Subcutaneous preadipocyte (primary cell): Measurements from ENCODE around the gene NAV1. TPM values are rescaled to one million over a fixed set of nuclear protein-coding genes. Genes with fewer than 3 reads are reported as not detected.

Experiments
- total RNA-seq: library from RNA; depleted of rRNA; stranded (reverse); fragments of >200 nt; gene quantifications from 2 replicates; pipeline ENCODE4 v1.2.3, GENCODE V29; 2012

NAV1 gene, protein sequence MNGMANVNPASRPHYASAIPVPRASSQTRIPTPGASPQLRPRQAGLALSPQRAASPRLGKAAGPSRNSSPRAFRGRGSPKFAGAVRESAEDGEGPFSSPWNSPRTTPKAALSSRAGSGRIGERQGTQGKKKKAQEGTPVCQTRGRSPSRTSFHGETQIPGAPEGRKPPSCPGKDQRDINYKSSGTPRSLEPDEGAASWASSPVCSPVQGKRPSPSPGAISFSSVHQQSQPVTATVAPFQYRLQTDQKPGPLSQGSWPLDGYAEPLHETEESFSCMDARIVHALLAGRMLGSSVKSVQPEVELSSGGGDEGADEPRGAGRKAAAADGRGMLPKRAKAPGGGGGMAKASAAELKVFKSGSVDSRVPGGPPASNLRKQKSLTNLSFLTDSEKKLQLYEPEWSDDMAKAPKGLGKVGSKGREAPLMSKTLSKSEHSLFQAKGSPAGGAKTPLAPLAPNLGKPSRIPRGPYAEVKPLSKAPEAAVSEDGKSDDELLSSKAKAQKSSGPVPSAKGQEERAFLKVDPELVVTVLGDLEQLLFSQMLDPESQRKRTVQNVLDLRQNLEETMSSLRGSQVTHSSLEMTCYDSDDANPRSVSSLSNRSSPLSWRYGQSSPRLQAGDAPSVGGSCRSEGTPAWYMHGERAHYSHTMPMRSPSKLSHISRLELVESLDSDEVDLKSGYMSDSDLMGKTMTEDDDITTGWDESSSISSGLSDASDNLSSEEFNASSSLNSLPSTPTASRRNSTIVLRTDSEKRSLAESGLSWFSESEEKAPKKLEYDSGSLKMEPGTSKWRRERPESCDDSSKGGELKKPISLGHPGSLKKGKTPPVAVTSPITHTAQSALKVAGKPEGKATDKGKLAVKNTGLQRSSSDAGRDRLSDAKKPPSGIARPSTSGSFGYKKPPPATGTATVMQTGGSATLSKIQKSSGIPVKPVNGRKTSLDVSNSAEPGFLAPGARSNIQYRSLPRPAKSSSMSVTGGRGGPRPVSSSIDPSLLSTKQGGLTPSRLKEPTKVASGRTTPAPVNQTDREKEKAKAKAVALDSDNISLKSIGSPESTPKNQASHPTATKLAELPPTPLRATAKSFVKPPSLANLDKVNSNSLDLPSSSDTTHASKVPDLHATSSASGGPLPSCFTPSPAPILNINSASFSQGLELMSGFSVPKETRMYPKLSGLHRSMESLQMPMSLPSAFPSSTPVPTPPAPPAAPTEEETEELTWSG (N-terminal part only)
- 41.5 and 58.5 TPM in 2 replicates for total RNA-seq

GRCh38 chr1:201538612-201539551, at the start of gene NAV1:
Gene NAV1 (plus strand): TSS chr1:201539127. CDS start chr1:201622885, 83,758 bp downstream.

DNA sequence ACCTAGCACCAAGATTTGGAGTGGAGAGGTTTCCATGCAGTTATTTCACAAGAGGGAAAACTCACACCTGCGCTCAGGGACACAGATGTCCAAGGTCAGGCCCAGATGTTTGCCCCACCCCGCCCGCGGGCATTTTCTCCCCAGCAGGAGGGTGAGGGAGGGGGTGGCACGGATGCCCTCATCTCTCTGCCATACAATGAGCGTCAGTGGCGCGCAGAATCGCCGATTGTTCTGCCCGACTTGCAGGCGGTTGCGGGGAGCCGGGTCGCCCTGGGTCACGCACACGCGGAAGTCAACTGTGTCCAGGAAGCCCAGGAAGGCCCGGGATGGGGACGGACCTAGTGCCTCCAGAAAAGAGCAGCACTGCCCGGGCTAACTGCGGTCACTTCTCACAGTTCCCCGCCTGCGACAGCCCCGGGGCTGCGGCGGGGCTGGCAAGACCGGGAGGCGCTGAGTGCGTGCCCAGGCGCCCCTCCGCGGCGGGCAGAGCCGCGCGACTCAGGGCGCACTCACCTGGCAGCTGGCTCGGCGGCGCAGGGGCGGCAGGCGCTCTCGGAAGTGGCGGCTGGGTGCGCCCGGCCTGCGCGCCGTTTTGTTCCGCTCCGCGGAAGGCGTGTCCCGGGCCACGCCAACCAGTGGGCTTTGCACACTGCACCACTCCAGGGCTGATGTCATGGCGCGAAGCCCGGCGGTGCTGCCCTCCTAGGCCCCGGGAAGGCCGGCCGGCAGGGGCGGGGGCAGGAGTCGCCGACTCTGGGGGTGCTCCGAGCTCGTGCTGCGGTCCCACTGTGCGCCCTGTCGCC, 32.2 kb upstream of the NAV1 start, which contains the start of gene CSRP1:
Gene CSRP1, minus strand, starts transcription at position 567 of the 803 bp plus-strand sequence. CDS start 10,820 bp downstream, outside the sequence.

Other genes with a start within 250 kb of the NAV1 start
- not detected in 2 replicates for gene TNNT2, start 161.4 kb upstream of the NAV1 start, total RNA-seq
- not detected in 2 replicates for gene LAD1, start 139.8 kb upstream of the NAV1 start, total RNA-seq
- gene TNNI1, start 117.4 kb upstream of the NAV1 start, total RNA-seq = not detected in 2 replicates
- gene PHLDA3, start 69.9 kb upstream of the NAV1 start, total RNA-seq = 32.5 and 56.6 TPM in 2 replicates
- 95.9 and 117 TPM in 2 replicates for gene CSRP1, start 32.0 kb upstream of the NAV1 start, total RNA-seq